K562 (cell line): ENCODE data around the gene EFEMP2. TPM values are rescaled to one million over a fixed set of nuclear protein-coding genes. Genes with fewer than 3 reads are reported as not detected.

Experiments
- ATAC-seq: fragments of 200-7000 bp; cut with Tn5 transposase; 3 replicates; pipeline ENCODE4 v1.9.1; 2020; ENCODE audit warnings: moderate library complexity
- BruUV-seq: library from RNA; stranded (reverse); fragments of 400-500 nt; replicated peaks from 2 replicates; lab custom pipeline; 2021; lab: Mats Ljungman, UMichigan
- CTCF ChIA-PET: fragments of 300-600 bp; formaldehyde crosslinking; extraction: SDS; loops from one replicate; lab custom pipeline; 2021; ENCODE audit warnings: low intra/inter-chr PET ratio; lab: Yijun Ruan, JAX
- POLR2A ChIA-PET: fragments of 300-600, 350-650 bp; sonication (Branson Sonifier 250); formaldehyde crosslinking; extraction: SDS; loops from one replicate; lab custom pipeline; 2021; ENCODE audit warnings: antibody characterized with exemption, inconsistent platforms; lab: Yijun Ruan, JAX
- DNase-seq, 4 experiments: peaks; one replicate each; pipeline versions ENCODE4 v3.0.0 to v3.0.0-alpha.2; 2011 to 2018; ENCODE audit warnings: low spot score in 3 of 4, mixed read lengths in 3 of 4; ENCODE audit errors: extremely low read depth in 1 of 4
- FAIRE-seq: peaks from 2 replicates; lab custom pipeline; 2011; peaks lifted over from hg19 to GRCh38; lab: Jason Lieb, UNC
- H2AFZ ChIP-seq: 2 replicates; pipeline ENCODE4 v1.6.0; 2011; ENCODE audit warnings: low read depth, low read length, control low read depth, inconsistent platforms
- H3K27ac ChIP-seq: fragments of 200-600 bp; 3 replicates; pipeline ENCODE4 v1.8.0; 2011; ENCODE audit warnings: low read depth, mild to moderate bottlenecking, control low read depth, inconsistent platforms, low read length, moderate library complexity, mixed read lengths; ENCODE audit errors: extremely low read depth
- H3K27me3 ChIP-seq, 2 experiments: fragments of 300-600 bp in 1 of 2; 2 replicates in 1 of 2; 3 replicates in 1 of 2; pipeline versions ENCODE4 v1.6.0 to v1.8.0; 2011; ENCODE audit warnings: inconsistent platforms in 2 of 2, low read length in 2 of 2, mild to moderate bottlenecking in 1 of 2, mixed read lengths in 1 of 2, moderate library complexity in 1 of 2; ENCODE audit not compliant: control insufficient read depth in 2 of 2, insufficient read depth in 2 of 2
- H3K36me3 ChIP-seq: fragments of 300-600 bp; 3 replicates; pipeline ENCODE4 v1.8.0; 2011; ENCODE audit warnings: mild to moderate bottlenecking, low read length, inconsistent platforms; ENCODE audit not compliant: control insufficient read depth, insufficient read depth
- H3K4me1 ChIP-seq, 2 experiments: fragments of 200-600 bp in 1 of 2; replicated peaks in 1 of 2; 2 replicates in 1 of 2; 3 replicates in 1 of 2; pipeline versions ENCODE4 v1.5.1 to v1.8.0; 2011; ENCODE audit warnings: inconsistent platforms in 2 of 2, low read length in 2 of 2, mild to moderate bottlenecking in 1 of 2, mixed read lengths in 1 of 2, moderate library complexity in 1 of 2; ENCODE audit not compliant: control insufficient read depth in 2 of 2, insufficient read depth in 2 of 2
- H3K4me2 ChIP-seq: 2 replicates; pipeline ENCODE4 v1.6.1; 2011; ENCODE audit warnings: low read length, control low read depth, inconsistent platforms, mixed read lengths; ENCODE audit not compliant: insufficient read depth
- H3K4me3 ChIP-seq: fragments of 200-600 bp; sonication (generic), shearing (Covaris generic); 2 replicates; pipeline ENCODE4 v1.5.1; 2016; ENCODE audit warnings: control low read depth, inconsistent platforms
- H3K79me2 ChIP-seq: fragments of 200-600 bp; 3 replicates; pipeline ENCODE4 v1.8.0; 2011; ENCODE audit warnings: low read length, inconsistent platforms; ENCODE audit not compliant: control insufficient read depth, insufficient read depth
- H3K9ac ChIP-seq, 2 experiments: 2 replicates each; pipeline versions ENCODE4 v1.6.0 to v1.6.1; 2011; ENCODE audit warnings: low read depth in 2 of 2, low read length in 2 of 2, control low read depth in 1 of 2, inconsistent platforms in 1 of 2, mild to moderate bottlenecking in 1 of 2, mixed read lengths in 1 of 2; ENCODE audit not compliant: insufficient read depth in 1 of 2
- H3K9me1 ChIP-seq: one replicate; pipeline ENCODE4 v1.6.0; 2011; ENCODE audit warnings: inconsistent platforms, mild to moderate bottlenecking, low read length, moderate library complexity; ENCODE audit not compliant: control insufficient read depth, insufficient read depth
- H3K9me3 ChIP-seq: replicated peaks from 2 replicates; pipeline ENCODE4 v1.5.1; 2011; ENCODE audit warnings: low read depth, low read length, inconsistent platforms; ENCODE audit not compliant: control insufficient read depth, insufficient read depth
- H4K20me1 ChIP-seq: replicated peaks from 2 replicates; pipeline ENCODE4 v1.6.1; 2011; ENCODE audit warnings: low read length, inconsistent platforms, mixed read lengths; ENCODE audit not compliant: control insufficient read depth, insufficient read depth
- CBFA2T2 ChIP-seq: fragments of 450-650 bp; conservative IDR thresholded peaks from 2 replicates; pipeline ENCODE4 v1.6.1; 2017; ENCODE audit warnings: mild to moderate bottlenecking
- ELF1 ChIP-seq: fragments of 200-800 bp; sonication (Bioruptor generic); IDR thresholded peaks from 2 replicates; pipeline ENCODE4 v1.6.1; 2016; ENCODE audit warnings: missing genetic modification characterization, missing compliant biosample characterization
- POLR2G ChIP-seq: fragments of 200-400 bp; formaldehyde crosslinking; IDR thresholded peaks from 2 replicates; pipeline ENCODE4 v1.6.1; 2017; ENCODE audit warnings: low read depth, mild to moderate bottlenecking, antibody characterized with exemption, low read length, moderate library complexity
- WGBS: fragments of 100-300 bp; shearing (Covaris generic); methylation state at CpG from one replicate; pipeline ENCODE4 v1.1.6; 2016; ENCODE audit warnings: low coverage, mixed read lengths; ENCODE audit not compliant: insufficient coverage; ENCODE audit errors: missing lambda C conversion rate; 5-methylcytosine and 5-hydroxymethylcytosine counted together
- in situ Hi-C: fragments of 300-500 bp; cut with MboI; formaldehyde crosslinking; loops from 4 replicates; pipeline ENCODE4 v1.15.0; 2018; ENCODE audit warnings: inconsistent platforms, mixed read lengths
- intact Hi-C: fragments of 100-400 bp; cut with micrococcal nuclease; formaldehyde crosslinking; loops from 2 replicates; pipeline ENCODE4 v1.14.2; 2022
- polyA plus RNA-seq, 8 experiments: library from polyadenylated mRNA; depleted of rRNA in 4 of 8; stranded (reverse) in 5 of 8; unstranded in 3 of 8; fragments of >200 nt; fragmentation: Nextera tagmentation in 2 of 8; fragmentation: Illumina TruSeq in 1 of 8; extraction: Ambion mirVana in 2 of 8; extraction: Trizol in 1 of 8; gene quantifications; 2 replicates each; pipeline versions ENCODE4 v1.2.1 to v1.2.3, GENCODE V29; 2011 to 2014; ENCODE audit warnings: inconsistent platforms in 1 of 8, missing spikeins in 1 of 8
- total RNA-seq, 7 experiments: library from RNA; depleted of rRNA in 6 of 7; stranded (reverse); fragments of >200 nt in 6 of 7; fragmentation: Illumina TruSeq in 2 of 7; extraction: Trizol in 2 of 7; gene quantifications; 2 replicates each; pipeline versions ENCODE4 v1.2.1 to v1.2.3, GENCODE V29; 2011 to 2021; ENCODE audit warnings: low replicate concordance in 1 of 7
- TF ChIP-seq, protein P1 (sequence below): fragments of 450-650 bp; IDR thresholded peaks from 2 replicates; pipeline ENCODE4 v1.6.1; 2014; ENCODE audit warnings: low read depth, mild to moderate bottlenecking, moderate library complexity, borderline replicate concordance

EFEMP2 gene
- total and polyA plus RNA-seq, 9 of the 15 experiments (the other 6 are each of a cell fraction or from before 2014, with no cell fraction given) = 0.07 to 2.9 (median 0.69) TPM; not detected in 1

- peak; percentile 53 for TF ChIP-seq CBFA2T2
- no peak for TF ChIP-seq ELF1
Measured at GRCh38 chr11:65873318-65874156, 937 bp upstream of the EFEMP2 start (continued).

- no peaks in the 10 kb centered on the region for H4K20me1 ChIP-seq
- H3K27ac ChIP-seq = peak overlapping the region; percentile 22; the same call in 1 of the 3 replicates
- BruUV-seq = no TSS peak
- intact Hi-C loops = no loop called here
- WGBS = 72% methylated on average over 15 of the region's 26 CpGs
- no peaks in the 10 kb centered on the region for H3K27me3 ChIP-seq
- no peak overlapping the region for H2AFZ ChIP-seq
- POLR2A ChIA-PET = interaction anchor here (0.5 to 8.2 kb wide), 12 partner anchors 9 to 219 kb away, joined by 3 to 151 read pairs (median 3); partner anchors contain the start of genes CCDC85B, CFL1, CTSW and FIBP
- in situ Hi-C loops = no loop called here
- peaks cover 14% of the 10 kb centered on the region; the same call in 2 of the 3 replicates for H3K36me3 ChIP-seq
- DNase-seq = no peak
- H3K4me1 ChIP-seq = peaks cover 22 to 55% of the 10 kb centered on the region in 2 experiments
- no peaks in the 10 kb centered on the region for H3K79me2 ChIP-seq
- H3K9ac ChIP-seq = peak overlapping the region in 1 of 2 experiments; percentile 81; a peak in 2 of 4 replicates
- FAIRE-seq = no peak
- no peak for ATAC-seq
- CTCF ChIA-PET = no interaction called here
- no peaks in the 10 kb centered on the region for H3K9me1 ChIP-seq
- no peak overlapping the region for H3K4me3 ChIP-seq
- H3K4me2 ChIP-seq = no peak overlapping the region
- H3K9me3 ChIP-seq = no peaks in the 10 kb centered on the region
- TF ChIP-seq, protein P1, sequence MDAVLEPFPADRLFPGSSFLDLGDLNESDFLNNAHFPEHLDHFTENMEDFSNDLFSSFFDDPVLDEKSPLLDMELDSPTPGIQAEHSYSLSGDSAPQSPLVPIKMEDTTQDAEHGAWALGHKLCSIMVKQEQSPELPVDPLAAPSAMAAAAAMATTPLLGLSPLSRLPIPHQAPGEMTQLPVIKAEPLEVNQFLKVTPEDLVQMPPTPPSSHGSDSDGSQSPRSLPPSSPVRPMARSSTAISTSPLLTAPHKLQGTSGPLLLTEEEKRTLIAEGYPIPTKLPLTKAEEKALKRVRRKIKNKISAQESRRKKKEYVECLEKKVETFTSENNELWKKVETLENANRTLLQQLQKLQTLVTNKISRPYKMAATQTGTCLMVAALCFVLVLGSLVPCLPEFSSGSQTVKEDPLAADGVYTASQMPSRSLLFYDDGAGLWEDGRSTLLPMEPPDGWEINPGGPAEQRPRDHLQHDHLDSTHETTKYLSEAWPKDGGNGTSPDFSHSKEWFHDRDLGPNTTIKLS = no peak
- peak; percentile 48 for TF ChIP-seq POLR2G
Measured at GRCh38 chr11:65871811-65872548, 620 bp downstream of the EFEMP2 start.
